Amniotic epithelial cell (primary cell): ENCODE results near the gene PTDSS2.
"Not testable (repeated sequence)": the region's sequence is repeated elsewhere in the genome, so short reads cannot be mapped to it uniquely, and the experiment has no call there.

ENCODE experiments used
- DNase-seq: peaks from one replicate; pipeline ENCODE4 v3.0.0-alpha.2; 2010; ENCODE audit warnings: low read depth

PTDSS2 gene

GRCh38 chr11:431921-432320, 18.2 kb upstream of the PTDSS2 start:
- DNase-seq = no peak

DNA sequence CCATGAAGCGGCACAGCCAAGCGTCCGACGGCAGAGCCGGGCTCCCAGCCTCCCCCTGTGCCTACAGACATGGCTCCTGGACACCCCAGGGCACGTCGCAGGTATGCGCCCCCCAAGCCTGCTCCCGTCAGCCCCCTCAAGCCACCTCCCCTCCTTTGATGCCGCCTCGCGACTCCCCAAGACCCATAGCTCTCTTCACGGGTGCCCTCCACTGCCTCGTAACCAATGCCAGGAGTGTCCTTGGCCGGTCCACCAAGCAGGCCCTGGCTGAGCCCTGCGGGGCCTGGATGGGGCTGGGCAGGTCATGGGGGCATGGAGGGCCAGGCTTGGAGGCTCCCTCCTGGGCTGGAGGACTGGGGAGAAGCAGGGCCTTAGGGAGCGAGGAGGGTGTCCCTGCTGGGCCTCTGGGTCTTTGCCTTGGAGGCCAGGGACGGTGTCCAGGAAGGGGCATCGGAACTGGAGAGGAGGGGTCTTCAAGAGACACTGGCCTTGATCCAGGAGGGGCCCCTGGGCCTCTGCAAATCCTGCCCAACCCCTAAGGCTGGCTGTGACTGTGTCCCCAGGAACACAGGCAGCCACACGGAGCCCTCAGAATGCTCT, 17.5 kb upstream of the PTDSS2 start:
- no peak for DNase-seq

GRCh38 chr11:433111-433510, 17.0 kb upstream of the PTDSS2 start:
- no peak for DNase-seq

DNA sequence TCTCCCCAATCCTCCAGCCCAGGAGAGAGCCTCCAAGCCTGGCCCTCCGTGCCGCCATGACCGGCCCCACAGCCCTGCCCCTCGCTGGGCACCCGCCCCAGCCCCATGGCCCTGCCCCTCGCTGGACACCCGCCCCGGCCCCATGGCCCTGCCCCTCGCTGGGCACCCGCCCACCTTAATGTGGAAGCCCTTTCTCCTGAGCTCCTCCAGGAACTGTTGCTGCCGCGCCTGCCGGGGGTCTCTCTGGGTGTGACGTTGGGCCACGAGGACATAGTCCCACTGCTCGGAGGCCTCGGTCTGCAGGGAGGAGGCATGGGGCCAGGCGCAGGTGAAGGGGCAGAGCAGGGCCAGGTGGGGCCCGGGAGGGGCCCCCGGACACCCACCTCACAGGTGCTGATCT, 16.4 kb upstream of the PTDSS2 start:
- no peak for DNase-seq

GRCh38 chr11:434496-434895, 15.6 kb upstream of the PTDSS2 start:
- no peak for DNase-seq

- not testable (repeated sequence) for DNase-seq
Measured at GRCh38 chr11:434999-435740, 14.9 kb upstream of the PTDSS2 start.

DNA sequence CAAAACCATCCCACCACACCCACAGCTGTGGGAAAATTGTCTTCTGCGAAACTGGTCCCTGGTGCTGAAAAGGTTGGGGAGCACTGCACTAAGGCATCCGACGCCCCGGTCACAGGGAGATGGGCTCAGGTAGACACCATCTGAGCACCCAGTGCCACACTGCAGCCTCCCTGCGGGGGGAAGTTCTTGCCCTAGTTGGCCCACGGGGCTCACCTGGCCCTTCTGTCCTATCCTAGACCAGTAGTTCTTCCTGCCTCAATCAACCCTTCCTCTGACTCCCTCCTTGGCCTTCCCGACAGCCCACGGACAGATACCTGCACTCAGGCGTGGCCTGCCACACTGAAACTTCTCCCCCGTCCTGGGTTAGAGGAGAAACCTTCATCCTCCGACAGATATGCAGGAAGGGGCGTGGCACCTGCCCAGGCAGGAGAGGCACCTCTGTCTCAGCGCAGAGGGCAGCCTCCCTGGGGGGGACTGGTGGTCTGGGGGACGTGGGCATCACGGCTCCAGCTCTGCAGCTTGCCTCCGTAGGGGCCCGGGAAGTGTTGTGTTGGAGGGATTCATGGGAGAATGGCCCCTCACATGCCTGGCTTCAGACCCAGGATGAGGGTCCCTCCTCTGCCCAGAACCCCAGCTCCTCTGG, 12.7 kb upstream of the PTDSS2 start:
- no peak for DNase-seq

GRCh38 chr11:438101-438844, 11.8 kb upstream of the PTDSS2 start:
- DNase-seq = no peak

DNA sequence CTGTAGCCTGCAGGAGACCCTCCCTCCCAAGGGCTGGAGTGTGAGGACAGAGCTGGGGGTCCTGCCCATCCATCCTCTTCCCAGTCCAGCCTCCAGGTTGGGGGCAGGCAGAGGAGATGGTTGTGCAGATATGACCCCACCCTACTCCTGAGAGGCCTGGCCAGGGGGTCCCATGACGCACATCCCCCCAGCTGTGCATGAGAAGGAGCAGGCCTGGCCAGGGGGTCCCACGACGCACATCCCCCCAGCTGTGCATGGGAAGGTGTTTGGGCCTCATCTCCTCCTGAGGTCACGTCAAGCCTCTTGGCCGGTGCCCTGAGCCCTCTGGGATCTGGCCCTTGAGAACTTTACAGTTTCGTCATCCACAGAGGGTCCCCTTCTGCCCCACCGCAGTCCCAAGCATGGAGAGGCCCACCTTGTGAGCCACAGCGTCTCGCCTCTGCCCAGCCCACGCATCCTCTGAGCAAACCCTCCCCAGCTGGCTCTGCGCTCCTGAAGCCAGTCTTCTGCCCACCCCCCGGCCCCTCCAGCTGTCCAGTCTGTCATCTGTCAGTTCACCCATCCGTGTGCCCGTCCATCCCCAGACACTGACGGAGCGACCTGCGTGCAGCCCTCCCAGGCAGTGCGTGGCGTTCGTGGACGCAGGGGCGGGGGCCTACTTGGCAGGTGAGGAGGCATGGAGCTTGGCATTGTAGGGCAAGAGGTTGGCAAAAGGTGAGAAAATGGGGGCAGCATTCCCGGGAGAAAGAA, 10.6 kb upstream of the PTDSS2 start:
- DNase-seq = no peak

DNA sequence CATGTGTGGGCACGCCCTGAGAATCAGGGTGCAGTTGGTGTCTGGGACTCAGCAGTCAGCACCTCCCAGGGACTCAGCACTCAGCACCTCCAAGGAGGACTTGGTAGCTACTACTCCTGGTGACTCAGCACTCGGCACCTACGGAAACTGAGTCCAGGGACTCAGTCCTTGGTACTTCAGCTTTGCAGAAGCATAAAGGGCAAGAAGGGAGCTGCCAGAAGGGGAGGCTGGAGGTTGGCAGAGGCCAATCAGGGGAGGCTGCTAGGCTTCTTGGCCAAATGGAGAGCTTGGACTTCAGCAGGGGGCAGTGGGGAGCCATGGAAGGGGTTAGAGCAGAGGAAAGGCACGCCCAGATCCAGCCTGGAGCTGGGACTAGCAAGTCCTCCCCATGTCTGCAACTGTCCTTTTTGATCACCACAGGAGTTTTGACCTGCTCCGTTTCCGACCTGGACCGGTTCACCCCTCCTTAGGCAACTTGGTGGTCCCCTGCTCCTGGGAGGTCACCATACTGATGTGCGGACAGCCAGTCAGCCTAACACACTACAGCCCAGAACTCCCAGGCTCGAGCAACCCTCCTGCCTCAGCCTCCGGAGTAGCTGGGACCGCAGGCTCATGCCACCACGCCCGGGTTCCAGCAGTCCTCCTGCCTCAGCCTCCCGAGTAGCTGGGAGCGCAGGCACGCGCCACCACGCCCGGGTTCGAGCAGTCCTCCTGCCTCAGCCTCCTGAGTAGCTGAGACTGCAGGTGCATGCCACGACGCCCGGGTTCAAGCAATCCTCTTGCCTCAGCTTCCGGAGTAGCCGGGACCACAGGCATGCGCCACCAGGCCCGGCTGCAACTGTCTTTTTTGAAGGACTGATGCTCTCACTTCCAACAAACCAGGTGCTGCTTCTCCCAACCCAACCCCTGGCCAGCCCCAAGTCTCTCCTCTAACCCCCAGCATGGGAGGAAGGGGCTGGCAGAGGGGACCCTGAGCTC, 9.7 kb upstream of the PTDSS2 start:
- DNase-seq = no peak

DNA sequence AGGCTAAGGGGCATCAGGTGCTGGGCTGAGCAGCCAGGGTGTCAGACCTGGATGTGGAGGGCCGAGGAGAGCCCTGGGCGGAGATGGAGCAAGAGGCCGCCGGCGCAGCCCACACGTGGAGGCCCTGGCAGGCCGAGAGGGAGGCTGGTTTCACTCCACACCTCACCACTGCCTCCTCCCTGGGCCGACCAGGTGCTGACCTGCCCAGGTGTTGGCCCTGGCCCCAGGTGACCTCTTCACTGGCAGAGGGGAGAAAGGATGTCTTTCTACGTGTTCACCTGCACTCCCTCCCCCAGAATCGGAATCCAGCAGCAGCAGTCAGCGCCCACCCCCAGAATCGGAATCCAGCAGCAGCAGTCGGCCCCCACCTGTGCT, 9.0 kb upstream of the PTDSS2 start:
- no peak for DNase-seq

DNA sequence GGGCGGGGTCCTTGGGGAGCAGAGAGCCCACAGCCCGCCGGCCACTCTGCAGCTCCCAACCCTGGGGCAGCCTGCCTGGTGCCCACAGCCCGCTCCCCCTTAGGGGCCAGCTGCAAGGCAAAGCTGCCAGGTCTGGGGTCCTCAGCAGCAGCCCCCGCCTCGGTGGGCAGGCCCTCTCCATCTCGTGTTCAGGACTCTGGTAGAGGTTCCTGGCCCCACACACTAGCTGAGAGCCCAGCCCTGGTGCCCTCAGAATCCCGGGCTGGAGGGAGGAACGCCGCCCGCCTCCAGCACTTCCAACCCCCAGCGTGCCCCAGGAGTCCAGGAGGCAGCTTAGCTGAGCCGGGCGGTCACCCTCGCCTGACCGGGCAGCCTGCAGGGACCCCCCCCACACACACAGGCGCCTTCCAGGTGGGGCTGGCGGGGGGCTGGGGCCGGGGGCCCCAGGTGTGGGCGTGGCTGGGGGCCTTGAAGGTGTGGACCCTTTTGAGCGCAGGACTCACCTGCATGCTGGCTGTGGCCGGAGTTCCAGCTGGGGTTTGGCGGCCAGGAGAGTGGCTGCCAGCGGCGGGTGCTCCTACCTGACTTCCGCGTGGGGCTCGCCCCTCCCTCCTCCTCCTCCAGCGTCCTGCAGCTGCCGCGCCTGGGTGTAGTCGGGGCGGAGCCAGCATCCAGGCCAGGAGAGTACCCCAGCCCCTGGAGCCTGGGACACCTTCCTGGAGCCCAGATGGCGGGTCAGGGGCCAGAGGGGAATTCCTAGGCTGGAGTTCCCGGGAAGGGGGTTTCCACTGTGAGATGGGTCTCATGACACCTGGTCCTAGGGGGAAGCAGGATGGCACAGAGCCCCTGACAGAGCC, 8.4 kb upstream of the PTDSS2 start, which contains the start of gene ANO9:
ANO9 (minus strand) TSS at position 594 of the 857 bp plus-strand sequence; CDS start at position 509, 85 bp downstream.
- no peak for DNase-seq

DNA sequence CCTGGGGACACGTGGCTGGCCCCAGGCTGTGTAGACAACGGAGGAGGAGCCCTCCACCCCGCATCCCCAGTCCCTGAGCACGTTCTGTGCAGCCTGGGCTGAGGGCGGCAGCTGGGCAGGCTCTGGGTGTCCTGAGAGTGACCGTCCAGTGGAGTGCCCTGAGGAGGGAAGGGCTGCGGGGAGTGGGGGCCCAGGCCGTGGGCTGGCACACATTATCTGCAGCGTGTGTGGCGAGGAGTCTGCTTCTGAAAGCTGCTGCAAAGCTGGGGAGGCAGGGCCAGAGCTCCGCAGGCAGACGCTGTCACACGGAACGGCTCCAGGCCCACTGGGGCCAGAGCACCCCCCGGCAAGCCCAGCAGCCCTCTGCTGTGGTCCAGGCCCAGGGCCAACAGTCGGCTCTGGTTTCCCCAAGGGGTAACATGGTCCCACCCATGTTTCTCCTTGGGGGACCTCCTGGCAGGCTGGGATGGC, 7.4 kb upstream of the PTDSS2 start:
- DNase-seq = no peak

DNA sequence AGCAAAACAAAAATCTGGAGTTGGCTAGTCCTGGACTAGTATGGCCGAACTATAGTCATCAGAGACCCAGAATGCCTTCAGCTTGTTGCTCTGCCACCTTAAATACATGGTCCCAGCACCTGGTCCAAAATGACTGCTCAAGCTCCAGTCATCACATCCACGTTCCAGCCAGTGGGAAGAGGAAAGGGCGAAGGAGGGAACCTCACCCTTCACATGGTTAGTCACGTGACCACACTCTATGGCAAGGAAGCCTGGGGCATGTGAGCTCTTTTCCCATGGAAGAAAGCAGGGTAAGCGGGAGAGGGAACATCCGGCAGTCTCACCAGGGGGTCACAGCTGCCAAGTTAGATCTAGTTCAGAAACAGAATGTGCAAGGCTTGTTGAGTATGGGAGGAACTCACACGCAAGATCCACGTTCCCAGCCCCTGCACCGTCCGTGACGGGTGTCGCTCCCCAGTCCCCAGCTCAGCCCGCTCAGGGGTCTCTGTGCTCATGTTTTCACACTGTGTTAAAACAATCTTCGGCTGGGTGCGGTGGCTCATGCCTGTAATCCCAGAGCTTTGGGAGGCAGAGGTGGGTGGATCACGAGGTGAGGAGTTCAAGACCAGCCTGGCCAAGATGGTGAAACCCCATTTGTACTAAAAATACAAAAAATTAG, 6.4 kb upstream of the PTDSS2 start:
- DNase-seq = no peak

- DNase-seq = peak; percentile 15
Measured at GRCh38 chr11:444396-445144, 5.5 kb upstream of the PTDSS2 start.

DNA sequence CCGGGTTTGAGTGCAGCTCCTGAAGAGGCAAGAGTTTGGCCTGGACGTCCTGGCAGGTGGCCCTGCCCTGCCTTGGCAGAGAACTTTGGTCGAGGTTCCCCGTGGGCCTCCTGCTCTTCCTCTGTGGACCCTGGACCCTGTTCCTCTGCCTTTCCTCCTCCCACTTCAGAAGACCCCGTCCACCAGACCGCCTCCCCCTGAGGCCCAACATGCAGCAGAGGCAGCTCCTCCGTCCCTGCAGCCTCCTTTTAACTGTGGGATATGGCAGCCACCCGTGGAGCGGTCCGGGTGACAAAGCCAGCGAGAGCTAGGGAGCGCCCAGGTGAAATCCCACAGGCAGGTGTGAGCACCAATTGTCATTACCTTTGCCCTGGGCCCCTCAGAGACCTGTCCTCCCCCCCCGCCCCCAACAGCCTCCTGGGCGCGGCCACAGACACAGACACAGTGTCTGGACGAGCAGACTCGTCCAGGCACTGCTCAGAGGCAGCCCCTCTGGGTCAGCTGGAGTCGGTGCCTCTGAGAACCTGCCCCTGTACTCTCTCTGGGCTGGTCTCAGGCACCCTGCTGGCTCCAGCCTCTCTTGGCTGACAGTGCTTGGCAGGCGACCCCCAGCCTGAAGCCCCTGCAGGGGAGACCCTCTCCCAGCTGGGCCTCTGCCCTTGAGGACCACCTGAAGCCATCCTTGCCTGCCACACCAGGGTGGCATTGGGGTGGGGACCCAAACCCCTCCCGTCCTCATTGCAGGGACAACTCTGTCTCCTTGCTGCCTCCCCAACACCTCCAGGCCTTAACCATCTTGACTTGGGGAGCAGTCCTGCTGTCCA, 4.1 kb upstream of the PTDSS2 start:
- DNase-seq = no peak

GRCh38 chr11:446891-447290, 3.2 kb upstream of the PTDSS2 start:
- no peak for DNase-seq
